Measurements from ENCODE around the gene VBP1.
"Not testable (repeated sequence)": the region's sequence is repeated elsewhere in the genome, so short reads cannot be mapped to it uniquely, and the experiment has no call there.

Gene VBP1

GRCh38 chrX:155216179-155216939 is at the start of gene VBP1:
Gene VBP1, plus strand, starts transcription at chrX:155216460. Its CDS starts 23 bp downstream, at chrX:155216483.
- peak; percentile 43 to 68 (median 51) for DNase-seq (ENCODE audit: low read depth in 2 of 3, low spot score in 2 of 3)

- no peak for DNase-seq (ENCODE audit: low read depth in 2 of 3, low spot score in 2 of 3)
These were observed 46.4 kb upstream of the VBP1 start for GRCh38 chrX:155169881-155170280.

GRCh38 chrX:155179346-155179997 is 36.8 kb upstream of the VBP1 start:
- no peak for DNase-seq (ENCODE audit: low read depth in 2 of 3, low spot score in 2 of 3)

- DNase-seq (ENCODE audit: low read depth in 2 of 3, low spot score in 2 of 3): no peak
These were observed 27.5 kb upstream of the VBP1 start for GRCh38 chrX:155188786-155189185.

- no peak for DNase-seq (ENCODE audit: low read depth in 2 of 3, low spot score in 2 of 3)
These were observed 5.1 kb upstream of the VBP1 start for GRCh38 chrX:155211208-155211607.

- DNase-seq (ENCODE audit: low read depth in 2 of 3, low spot score in 2 of 3): no peak
These were observed 2.5 kb upstream of the VBP1 start for GRCh38 chrX:155213731-155214130.

GRCh38 chrX:155215443-155216178 is 649 bp upstream of the VBP1 start:
- peak in 1 of 3 experiments; percentile 6 for DNase-seq (ENCODE audit: low read depth in 2 of 3, low spot score in 2 of 3)

- DNase-seq (ENCODE audit: low read depth in 2 of 3, low spot score in 2 of 3): no peak
These were observed 730 bp downstream of the VBP1 start for GRCh38 chrX:155216940-155217440.

GRCh38 chrX:155218777-155219176 is 2.5 kb downstream of the VBP1 start:
- DNase-seq (ENCODE audit: low read depth in 2 of 3, low spot score in 2 of 3): no peak

GRCh38 chrX:155221351-155221750 is 5.1 kb downstream of the VBP1 start:
- no peak for DNase-seq (ENCODE audit: low read depth in 2 of 3, low spot score in 2 of 3)

GRCh38 chrX:155223746-155224145 is 7.5 kb downstream of the VBP1 start:
- not testable (repeated sequence) for DNase-seq (ENCODE audit: low read depth in 2 of 3, low spot score in 2 of 3)

GRCh38 chrX:155225774-155226173 is 9.5 kb downstream of the VBP1 start:
- DNase-seq (ENCODE audit: low read depth in 2 of 3, low spot score in 2 of 3): no peak

GRCh38 chrX:155231163-155231562 is 14.9 kb downstream of the VBP1 start:
- DNase-seq (ENCODE audit: low read depth in 2 of 3, low spot score in 2 of 3): no peak

GRCh38 chrX:155235891-155236290 is 19.6 kb downstream of the VBP1 start:
- DNase-seq (ENCODE audit: low read depth in 2 of 3, low spot score in 2 of 3): no peak

GRCh38 chrX:155237719-155238118 is 21.5 kb downstream of the VBP1 start:
- DNase-seq (ENCODE audit: low read depth in 2 of 3, low spot score in 2 of 3): no peak

GRCh38 chrX:155242300-155242699 is 26.0 kb downstream of the VBP1 start:
- DNase-seq (ENCODE audit: low read depth in 2 of 3, low spot score in 2 of 3): no peak

- no peak for DNase-seq (ENCODE audit: low read depth in 2 of 3, low spot score in 2 of 3)
These were observed 30.5 kb downstream of the VBP1 start for GRCh38 chrX:155246748-155247147.

- no peak for DNase-seq (ENCODE audit: low read depth in 2 of 3, low spot score in 2 of 3)
These were observed 31.2 kb downstream of the VBP1 start for GRCh38 chrX:155247497-155247896.

- no peak for DNase-seq (ENCODE audit: low read depth in 2 of 3, low spot score in 2 of 3)
These were observed 35.1 kb downstream of the VBP1 start for GRCh38 chrX:155251391-155251790.

GRCh38 chrX:155259752-155260151 is 43.5 kb downstream of the VBP1 start:
- DNase-seq (ENCODE audit: low read depth in 2 of 3, low spot score in 2 of 3): no peak

- no peak for DNase-seq (ENCODE audit: low read depth in 2 of 3, low spot score in 2 of 3)
These were observed 46.9 kb downstream of the VBP1 start for GRCh38 chrX:155262970-155263754.
